HTERT RPE-1 (cell line): ENCODE data around the gene NFATC2.
"Not testable (repeated sequence)": the region's sequence is repeated elsewhere in the genome, so short reads cannot be mapped to it uniquely, and the experiment has no call there.

Experiments used
- in situ Hi-C: fragments of 300-500 bp; cut with MboI; formaldehyde crosslinking; loops from 4 replicates; pipeline ENCODE4 v1.14.3; 2020; ENCODE audit warnings: low sequenced_read_pairs

Gene NFATC2

DNA sequence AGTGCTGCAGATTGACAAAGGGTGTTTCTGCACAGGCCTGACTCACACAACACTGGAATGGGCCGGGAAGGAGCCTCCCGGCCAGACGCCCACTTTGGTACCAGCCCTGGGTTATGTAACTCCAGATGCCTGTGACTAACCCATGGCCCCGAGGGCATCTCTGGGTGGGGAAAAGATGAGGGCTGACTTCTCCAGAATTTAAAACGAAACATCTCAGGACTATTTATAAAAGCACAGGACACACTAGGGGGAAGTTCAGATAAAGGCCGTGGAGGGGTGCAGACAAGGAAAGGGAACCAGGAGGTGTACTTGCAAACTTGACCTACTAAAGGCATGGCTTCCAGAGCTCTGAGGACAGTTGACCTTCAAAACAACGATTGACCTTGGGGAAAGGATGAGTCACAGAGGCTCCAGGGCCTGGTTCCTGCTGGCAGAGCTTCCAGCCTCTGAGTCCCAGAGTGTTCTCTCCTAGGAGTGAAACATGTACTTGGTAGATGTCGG lies 196.9 kb downstream of the NFATC2 start:
- in situ Hi-C loops: no loop called here

DNA sequence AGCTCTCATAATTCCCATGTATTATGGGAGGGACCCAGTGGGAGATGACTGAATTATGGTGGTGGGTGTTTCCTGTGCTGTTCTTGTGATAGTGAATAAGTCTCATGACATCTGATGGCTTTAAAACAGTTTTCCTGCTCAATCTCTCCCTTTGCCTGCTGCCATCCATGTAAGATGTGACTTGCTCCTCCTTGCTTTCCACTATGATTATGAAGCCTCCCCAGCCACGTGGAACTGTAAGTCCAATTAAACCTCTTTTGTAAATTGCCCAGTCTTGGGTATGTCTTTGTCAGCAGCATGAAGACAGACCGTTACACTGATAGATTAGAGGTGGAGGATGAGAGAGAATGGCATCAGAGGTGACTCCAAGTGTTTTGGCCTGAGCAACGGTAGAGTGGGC lies 198.7 kb downstream of the NFATC2 start:
- in situ Hi-C loops: not testable (repeated sequence)

- in situ Hi-C loops: no loop called here
These were observed 199.8 kb downstream of the NFATC2 start for GRCh38 chr20:51342510-51343236.

DNA sequence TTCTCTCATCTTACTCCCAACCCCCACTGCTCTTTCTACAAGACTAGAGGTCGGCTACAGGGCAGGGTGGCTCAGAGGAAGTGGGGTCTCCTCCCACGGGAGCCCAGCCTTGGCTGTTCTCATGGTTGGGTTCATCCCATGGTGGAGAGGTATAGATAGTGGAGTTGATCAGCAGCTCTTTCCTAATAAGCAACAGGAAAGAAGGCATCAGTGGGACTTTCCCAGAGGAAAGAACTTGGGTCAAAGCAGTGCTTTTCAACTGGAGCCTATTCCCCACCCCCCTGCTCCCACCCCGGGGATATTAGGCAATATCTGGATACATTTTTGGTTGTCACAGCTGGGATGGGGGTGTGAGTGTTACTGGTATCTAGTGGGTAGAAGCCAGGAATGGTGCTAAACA lies 200.9 kb downstream of the NFATC2 start:
- in situ Hi-C loops: no loop called here

GRCh38 chr20:51340451-51340840 lies 202.1 kb downstream of the NFATC2 start:
- in situ Hi-C loops: no loop called here

DNA sequence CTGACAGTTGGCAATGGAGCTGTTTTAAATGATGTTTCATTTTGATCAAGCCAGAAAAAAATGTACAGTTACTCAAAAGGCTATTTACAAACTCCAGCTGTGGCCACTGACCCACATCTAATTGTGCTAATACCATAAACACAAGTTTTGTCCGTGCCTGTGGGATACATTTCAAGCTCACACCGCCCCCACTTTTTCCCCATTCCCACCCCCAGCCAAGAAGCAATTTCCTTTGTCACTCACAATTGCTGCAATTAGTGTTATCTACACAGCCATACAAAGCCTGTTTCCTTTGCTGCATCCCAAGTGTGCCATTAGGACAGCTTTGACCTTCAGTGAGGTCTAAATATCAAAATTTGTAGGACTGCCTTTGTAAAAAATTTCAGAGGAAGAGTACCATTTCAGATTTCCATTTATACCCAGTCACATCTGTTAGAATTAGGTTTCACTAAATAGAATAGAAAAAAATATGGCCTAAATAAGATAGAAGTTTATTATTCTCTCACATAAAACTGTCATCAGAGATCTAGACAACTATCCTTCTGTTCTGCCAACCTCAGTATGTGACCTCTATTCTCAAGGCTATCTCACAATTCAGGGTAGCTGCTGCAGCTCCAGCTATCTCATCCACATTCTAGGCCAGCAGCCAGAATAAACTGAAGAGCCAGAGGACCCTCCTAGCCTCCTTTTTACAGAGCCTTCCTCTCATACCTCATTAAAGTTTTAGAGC lies 202.6 kb downstream of the NFATC2 start:
- in situ Hi-C loops: no loop called here

GRCh38 chr20:51338692-51339440 lies 203.7 kb downstream of the NFATC2 start:
- in situ Hi-C loops: no loop called here

GRCh38 chr20:51337126-51337805 lies 205.3 kb downstream of the NFATC2 start:
- in situ Hi-C loops: no loop called here
